GM19351 (cell line): ENCODE data around the gene RASA3.
"Not testable (repeated sequence)": the region's sequence is repeated elsewhere in the genome, so short reads cannot be mapped to it uniquely, and the experiment has no call there.

Experiments used
- ATAC-seq: cut with Tn5 transposase; IDR thresholded peaks from one replicate; pipeline ENCODE4 v1.9.1; 2021; ENCODE audit warnings: mild to moderate bottlenecking, moderate library complexity; ENCODE audit not compliant: unreplicated experiment

Gene RASA3

DNA sequence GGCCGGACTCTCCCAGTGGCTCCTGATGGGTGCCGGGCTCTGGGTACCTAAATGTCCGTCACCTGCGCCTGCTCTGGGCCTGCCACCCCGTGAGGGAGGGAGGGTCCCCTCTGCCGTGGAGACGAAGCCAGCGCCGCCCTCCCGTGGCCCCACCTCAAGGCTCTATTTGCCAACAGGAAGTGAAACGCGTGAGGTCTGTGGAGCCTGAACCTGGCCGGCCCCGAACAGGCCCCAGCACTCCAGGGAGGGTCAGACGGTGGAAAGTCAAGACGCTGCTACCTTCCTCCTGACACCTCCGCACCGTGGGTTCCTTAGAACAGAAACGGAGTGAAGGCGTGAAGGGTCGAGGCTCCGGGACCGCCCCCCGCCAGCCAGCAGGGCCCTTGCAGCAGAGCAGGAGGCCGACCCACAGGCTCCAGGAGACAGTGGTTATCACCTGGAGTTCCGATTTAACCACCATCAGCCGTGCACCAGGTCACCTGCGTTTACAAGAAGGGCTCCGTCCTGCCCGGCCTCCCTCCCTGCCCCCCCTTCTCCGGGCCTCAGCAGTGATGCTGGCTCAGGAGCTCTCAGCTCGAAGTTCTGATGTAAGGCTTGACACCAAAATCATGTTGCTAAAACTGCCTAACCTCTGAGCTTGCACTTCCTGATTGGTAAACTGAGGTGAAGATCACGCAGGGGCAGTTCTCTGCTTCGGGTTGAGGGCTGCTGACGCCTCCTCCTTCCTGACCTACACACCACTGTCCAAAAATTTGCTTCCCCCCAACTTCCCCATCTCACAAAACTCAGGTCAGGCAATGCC is 107.6 kb downstream of the RASA3 start:
- ATAC-seq, result peak; percentile 82

DNA sequence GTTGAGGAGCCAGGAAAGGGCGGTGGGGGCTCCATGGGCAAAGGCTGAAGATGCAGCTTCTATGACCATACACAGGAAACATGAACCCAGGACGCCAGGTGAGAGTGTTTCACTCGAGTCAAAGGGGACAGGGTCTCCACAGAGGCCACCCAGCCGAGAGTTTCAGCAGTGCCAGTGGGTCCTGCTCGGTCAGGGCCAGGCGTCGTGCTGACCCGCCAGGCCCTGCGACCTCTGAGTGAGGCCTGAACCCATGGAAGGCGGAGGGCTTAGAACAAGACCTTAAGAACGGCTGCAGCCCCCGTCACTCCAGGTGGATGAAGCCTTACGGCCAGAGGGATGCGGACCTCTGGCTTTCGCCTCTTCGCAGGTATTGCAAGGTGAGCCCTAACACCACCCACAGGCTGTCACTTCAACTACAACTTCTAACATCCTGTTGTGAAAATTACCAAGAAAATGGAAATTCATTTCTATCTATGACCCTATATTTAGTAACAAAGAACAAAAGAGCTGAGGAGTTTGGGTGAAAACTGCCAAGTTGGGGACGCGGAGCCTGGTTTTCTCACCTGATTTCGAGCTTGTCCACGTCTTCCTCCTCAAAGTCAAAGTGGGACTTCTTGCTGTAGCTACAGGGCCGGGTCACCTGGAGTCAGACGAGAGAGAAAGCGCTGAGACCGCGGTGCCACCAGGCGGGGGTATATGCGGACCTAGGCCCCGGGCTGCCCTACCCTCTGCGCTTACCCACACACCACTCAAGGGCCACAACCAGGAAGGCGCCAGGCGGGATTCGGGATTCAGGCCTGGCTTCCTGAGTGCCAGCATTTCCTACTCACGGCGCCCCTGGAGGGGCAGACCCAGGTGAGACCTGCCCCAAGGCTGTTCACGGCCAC is 108.5 kb downstream of the RASA3 start:
- no peak for ATAC-seq

DNA sequence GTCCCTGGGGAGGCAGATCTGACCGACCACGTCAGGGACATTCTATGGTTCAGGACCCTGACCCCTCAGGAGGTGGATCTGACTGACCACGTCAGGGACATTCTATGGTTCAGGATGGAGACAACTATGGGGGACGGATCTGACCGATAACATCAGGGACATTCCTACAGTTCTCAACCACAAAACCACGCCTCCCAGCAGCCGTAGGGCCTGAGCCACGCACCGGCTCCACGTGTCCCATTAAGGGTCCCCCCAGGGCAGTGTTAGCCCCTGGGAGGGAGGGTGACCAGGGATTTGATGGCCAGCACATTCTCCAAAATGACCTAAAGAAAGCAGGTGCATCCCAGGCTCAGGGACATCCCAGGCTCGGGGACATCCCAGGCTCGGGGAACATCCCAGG is 109.5 kb downstream of the RASA3 start:
- ATAC-seq, result no peak

DNA sequence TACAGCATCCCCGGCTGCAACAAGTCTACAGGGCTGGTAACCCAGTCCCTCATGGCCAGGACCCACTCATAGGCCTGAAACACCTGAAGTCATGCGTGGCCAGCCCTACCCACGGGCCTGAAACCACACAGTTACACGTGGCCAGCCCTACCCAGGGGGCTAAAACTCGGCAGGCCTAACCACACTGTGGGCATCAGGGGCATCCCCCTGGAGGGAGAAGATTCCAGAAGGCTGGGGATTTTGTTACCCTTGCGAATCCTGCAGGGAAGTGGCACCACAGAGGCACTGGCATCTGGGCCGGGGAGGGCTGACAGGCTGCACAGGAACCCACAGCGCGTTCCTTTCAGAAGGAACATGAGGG is 110.1 kb downstream of the RASA3 start:
- ATAC-seq, result no peak

DNA sequence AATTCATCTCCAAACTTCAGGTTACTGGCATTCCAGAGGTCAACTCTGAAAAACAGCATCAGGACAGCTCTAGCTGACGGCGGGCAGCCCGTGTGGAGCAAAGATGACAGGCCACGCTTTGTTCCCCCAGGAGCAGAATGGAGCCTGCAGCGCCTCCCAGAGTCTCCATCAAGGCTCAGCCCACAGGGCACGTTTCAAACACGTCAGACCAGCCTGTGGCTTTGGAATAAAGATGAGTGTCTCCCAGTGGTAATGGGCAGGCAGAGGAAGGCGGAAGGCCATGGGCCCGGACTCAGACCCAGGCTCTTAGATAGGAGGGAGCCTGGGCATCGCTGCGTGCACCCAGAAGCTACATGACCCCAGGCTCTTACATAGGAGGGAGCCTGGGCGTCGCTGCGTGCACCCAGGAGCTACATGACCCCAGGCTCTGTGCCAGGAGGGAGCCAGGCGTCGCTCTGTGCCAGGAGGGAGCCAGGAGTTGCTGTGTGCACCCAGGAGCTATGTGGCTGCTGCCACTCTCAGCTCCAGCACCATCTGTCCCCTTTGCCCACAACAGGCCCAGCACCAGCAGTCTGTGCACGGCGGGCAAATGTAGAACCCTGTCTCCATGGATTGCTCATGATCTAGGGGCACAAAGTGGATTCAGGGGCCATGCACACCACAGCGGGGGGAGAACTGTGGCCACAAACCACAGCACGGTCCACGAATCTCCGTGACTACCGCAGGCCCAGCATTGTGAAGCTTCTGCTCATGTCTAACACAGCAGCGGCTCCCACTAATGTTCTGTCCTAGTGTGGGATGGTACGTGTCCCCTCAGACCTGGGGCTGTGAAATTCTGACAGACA is 110.7 kb downstream of the RASA3 start:
- ATAC-seq, result no peak

DNA sequence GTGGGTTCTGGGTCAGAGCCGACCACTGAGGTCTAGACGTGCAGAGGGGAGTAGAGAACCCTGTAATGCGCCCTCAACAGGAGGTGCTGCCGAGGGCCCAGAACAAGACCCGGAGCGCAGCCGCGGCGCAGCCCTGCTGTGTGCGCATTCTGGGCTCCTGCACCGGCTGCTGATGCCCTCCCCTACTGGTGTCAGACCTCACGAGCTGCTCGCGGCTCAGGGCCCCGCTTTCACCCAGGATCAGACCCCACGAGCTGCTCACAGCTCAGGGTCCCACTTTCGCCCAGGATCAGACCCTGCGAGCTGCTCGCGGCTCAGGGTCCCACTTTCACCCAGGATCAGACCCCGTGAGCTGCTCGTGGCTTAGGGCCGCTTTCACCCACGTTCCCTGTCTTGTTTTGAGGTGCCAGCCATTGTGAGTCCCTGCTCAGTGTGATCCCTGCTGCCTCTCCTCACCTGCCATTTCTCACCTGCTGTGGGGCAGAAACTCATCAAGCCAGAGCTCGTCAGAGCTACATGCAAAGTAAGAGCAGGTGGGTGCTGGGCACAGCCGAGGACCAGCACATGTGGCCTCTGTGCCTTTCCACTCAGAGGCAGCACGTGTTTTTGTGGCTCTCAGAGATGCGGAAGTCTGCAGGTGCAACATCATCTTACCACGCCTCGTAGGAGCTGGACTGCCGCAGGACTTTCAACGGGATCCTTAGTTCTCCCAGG is 111.5 kb downstream of the RASA3 start:
- no peak for ATAC-seq

DNA sequence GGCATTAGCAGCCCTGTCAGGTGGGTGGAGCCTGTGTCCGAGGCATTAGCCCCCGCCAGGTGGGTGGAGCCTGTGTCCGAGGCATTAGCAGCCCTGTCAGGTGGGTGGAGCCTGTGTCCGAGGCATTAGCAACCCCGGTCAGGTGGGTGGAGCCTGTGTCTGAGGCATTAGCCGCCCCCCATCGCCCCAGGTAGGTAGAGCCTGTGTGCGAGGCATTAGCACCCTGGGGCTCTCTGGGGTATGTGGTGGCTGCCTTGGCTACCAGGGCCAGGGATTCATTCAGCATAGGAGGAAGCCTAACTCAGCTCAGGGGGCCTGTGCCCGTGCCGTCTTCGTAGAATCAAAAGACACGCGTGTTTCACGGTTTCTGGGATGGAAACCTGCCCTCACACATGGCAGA is 112.3 kb downstream of the RASA3 start:
- not testable (repeated sequence) for ATAC-seq

DNA sequence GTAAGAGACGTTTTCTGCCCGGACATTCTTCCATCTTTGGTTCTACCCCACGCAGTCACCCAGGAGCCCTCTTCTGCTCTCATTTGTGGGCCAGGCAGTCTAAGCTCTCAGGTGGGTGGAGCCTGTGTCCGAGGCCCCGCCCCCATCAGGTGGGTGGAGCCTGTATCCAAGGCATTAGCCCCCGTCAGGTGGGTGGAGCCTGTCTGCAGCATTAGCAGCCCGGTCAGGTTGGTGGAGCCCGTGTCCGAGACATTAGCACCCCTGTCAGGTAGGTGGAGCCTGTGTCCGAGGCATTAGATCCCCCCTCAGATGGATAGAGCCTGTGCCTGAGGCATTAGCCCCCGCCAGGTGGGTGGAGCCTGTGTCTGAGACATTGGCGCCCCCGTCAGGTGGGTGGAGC is 113.1 kb downstream of the RASA3 start:
- no peak for ATAC-seq

DNA sequence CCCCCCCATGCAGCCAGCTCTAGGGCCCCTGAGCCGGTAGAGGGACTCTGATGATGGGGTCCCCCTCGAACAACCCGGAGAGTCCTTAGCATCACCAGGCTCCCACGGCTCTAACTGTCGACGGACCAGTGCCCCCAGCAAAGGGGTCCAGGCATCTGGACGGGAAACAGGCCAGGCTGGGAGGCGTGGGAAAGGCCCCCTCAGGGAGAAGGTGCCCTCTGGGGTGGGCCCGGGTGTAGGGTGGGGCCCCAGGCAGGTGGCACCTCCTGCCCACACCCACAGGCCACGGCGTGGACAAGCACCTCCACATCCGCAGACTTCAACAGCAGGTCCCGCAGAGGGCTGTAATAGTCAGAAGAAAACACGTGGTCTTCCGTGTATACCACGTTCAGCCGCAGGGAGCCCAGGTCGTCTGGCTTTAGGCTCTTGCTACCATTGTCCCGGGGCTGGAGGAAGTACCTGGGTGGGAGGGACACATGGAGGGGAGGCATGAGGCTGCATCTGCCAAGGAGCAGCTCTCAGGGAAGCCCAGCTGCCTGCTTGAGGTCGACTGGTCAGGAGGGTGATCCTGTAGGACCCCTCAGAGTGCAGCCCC is 113.9 kb downstream of the RASA3 start:
- ATAC-seq, result no peak

DNA sequence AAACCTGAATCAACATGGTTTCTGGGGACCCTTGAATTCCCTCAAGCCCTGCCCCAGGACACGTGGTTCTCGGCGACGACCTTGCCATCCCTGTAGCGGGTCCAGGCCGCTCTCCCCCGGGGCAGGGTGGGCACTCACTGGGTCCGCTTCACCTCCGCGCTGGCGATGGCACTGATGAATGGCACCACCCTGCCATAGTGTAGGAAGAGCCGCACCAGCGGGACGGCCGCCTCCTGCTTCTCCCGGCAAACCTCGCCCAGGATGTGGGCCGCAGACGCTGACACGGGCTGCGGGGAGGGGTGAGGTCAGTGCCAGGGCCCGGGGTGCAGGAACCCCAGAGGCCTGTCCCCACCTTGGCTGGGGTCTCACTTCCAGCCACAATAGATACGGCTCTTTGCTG is 114.5 kb downstream of the RASA3 start:
- ATAC-seq, result no peak

DNA sequence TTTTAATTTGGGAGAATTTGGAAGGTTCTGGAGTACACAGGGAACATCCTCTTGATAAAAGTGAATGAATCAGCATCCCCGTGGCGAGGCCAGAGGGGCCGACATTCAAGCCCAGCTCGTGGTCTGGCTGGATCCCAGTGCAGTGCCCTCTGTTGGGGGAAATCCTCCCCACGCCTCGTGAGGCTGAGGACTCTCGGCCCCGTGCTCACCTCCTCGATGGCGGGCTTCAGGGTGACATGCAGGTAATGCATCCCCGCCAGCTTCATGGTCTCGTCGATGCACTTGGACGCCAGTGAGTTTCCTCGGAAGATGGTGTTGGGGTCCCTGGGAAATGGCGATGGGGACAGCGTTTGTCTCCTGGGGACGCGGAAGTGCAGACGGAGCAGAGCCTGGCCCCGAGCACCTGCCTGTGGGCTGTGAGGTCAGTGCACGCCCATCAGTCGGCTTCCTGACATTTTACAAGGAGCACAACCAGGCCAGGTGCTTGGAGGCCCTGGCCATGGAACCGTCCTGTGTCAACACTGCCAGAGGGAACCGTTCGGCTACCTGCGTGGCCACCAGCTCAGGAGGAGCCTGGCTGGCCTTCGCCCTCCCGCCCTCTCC is 115.3 kb downstream of the RASA3 start:
- ATAC-seq, result no peak

DNA sequence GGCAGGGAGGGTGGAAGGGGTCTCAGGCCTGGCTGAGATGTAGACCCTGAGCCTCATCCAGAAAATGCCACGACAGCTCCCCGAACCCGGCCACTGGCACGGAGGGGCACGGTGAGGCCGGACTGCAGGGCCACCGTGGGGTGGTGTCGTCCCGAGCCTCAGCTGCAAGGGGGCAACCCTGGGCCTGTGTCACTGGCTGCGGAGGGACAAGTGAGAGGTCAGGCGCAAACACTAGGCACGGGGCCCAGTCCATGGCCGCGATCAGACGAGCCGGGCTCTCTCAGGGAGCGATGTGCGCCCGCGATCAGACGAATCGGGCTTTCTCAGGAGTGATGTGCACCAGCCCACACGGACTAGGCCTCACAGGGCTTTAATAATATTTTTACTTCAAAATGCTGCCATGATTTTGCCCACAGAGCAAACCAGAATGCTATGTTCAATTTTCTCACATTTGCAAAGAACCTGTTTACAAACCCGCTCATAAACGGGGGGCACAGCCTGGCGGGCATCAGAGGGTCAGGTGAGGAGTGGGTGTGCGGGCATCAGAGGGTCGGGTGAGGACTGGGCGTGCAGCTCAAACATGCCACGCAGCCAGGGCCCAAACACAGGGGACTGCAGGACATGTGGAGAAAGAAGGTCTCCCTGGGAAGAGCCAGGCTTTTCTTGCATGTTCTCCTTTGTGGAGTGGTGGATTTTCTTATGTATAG is 115.9 kb downstream of the RASA3 start:
- ATAC-seq, result no peak

DNA sequence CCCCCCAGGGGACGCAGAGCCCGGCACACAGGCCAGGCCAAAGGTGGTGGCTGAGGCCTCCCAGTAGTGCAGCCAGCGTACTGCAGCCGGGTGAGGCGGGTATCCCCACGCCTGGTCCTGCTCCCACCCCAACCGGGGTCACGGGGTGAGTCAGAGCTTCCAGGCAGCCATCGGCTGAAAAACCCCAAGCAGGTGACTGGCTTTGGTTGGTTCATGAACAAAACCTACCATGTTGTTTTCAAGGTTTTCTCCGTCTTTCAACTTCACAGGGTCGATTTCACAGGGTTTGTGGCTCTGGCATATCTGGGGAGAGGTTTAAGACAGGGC is 116.5 kb downstream of the RASA3 start:
- no peak for ATAC-seq

DNA sequence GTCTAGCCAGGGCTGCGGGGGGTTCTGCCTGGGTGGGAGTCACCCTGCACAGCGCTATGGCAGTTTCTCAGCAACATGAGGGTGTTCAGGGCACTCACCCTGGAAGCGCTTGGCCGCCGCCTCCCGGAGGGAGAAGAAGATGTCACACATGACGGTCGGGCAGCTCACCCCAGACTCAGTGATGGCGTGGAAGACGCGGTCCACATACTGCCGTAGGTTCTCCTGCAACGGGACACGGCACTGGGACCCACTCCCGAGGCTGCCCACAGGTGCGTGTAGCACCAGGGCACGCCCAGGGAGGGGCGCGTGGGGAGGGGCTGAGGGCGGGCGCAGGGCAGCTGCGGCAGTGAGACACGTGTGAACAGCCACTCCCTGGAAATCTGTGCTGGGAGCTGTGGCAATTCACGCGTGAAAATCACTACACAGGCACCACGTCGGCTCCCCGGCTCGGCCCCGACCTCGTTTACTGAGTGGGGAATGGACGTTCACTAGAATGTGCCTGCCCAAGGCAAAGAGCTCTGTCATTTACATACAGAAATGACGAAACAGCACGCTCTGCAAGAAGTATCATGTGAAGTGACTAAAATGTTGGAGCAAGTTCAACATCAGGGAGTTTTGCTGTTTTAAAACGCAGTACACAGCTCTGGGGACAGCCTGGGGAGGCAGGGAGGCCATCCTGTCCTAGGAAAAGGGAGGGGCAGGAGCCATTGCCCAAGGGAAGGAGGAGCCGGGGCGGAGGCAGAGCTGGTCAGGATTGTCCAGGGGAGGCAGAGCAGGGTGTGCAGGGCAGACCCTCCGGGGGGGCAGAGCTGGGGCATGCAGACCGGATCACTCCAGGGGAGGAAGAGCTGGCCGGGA is 117.1 kb downstream of the RASA3 start:
- no peak for ATAC-seq

DNA sequence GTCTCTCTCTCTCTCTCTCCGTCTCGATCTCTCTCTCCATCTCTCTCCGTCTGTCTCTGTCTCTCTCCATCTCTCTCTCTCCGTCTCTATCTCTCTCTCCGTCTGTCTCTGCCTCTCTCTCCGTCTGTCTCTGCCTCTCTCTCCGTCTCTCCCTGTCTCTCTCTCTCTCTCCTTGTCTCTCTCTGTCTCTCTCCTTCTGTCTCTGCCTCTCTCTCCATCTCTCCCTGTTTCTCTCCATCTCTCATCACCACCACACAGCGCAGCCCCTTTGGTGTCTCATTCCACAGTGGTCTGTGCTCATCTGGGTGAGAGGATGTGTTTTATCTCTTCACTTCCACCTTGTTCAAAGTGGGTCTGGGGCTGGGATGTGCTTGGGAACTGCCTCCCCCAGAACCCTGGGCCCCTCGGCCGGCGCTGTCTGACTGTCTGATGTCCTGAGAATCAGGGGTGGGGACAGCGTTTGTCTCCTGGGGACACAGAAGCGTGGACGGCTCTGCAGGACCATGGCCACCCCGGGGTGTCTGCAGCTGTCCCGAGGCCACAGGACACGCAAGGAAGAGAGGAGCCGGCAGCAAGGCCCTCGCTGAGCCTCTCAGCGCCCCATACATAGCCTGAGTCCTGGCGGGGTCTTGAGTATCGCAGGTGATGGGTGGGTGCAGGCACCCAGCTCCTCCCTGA is 118.3 kb downstream of the RASA3 start:
- ATAC-seq, result no peak

DNA sequence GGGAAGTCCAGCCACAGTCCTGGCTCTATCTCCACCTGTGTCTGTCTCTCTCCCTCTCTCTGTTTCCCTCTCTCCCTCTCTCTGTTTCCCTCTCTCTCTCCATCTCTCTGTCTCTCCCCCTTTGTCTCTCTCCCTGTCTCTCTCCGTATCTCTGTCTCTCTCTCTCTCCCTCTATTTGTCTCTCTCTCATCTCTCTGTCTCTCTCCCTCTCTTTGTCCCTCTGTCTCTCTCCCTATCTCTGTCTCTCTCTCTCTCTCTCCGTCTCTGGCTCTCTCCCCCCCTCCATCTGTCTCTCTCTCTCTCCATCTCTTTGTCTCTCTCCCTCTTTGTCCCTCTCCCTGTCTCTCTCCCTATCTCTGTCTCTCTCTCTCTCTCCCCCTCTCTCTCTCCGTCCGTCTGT is 119.1 kb downstream of the RASA3 start:
- no peak for ATAC-seq

DNA sequence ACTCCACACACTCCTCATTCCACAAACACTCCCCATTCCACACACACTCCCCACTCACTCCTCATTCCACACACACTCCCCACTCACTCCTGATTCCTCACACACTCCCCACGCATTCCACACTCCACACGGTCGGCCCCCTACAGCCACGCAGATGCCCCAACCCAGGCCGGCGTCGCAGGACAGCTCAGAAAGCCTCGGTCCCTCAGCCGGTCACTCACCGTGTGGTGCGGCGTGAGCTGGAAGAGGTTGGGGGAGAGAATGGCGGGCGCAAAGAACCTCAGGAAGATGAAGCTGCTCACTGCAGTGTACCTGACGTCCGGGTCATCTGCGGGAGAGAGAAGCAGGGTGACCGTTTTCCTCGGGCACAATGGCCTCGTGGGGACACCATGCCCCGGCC is 119.5 kb downstream of the RASA3 start:
- no peak for ATAC-seq

DNA sequence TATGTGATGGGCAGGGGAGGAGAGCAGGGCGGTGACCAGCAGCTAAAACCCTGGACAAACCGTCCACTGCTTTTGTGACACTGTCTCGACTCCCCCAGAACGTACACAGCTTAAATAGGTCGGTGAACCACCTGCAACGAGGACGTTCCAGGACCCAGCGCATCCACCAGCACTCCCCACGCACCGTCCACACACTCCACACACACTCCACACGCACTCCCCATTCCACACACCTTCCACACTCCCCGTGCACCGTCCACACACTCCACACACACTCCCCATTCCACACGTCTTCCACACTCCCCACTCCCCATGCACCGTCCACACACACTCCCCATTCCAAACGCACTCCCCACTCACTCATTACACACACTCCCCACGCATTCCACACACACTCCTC is 120.3 kb downstream of the RASA3 start:
- no peak for ATAC-seq
